T47D (cell line): Measurements from ENCODE around the gene STK38L.

Experiments used
- DNase-seq, 2 experiments: peaks; one replicate each; pipeline versions ENCODE4 v3.0.0 to v3.0.0-alpha.2; 2011 to 2012; ENCODE audit warnings: low read depth in 1 of 2, low spot score in 1 of 2
- JUND ChIP-seq: IDR thresholded peaks from 2 replicates; pipeline ENCODE4 v1.6.1; 2012; ENCODE audit warnings: low read depth
- in situ Hi-C: cut with HindIII; loops from 2 replicates; pipeline ENCODE4 v1.10.0; 2016; ENCODE audit warnings: low sequenced_read_pairs, low pct_unique_long_range_greater_than_20kb

The STK38L gene

DNA sequence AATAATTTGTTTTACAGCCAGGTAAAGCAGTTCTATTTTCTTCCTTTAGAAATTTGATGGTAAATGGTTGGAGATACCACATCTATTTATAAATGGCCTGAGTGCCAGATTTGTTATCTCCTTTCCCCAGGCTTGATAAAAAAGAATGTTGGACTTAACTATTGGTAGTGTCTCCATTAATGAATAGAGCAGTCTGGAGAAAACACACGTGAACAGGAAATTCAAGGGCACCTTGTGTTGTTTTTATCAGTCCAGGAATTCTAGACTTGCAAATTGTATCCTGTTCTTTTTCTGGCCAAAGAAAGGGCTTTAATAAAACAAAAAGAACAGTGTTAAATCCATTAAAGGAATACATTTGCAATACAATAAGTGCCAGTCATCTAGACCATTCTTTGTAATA, 47.8 kb downstream of the STK38L start:
- in situ Hi-C loops = no loop called here
- no peak for DNase-seq
- no peak for TF ChIP-seq JUND

DNA sequence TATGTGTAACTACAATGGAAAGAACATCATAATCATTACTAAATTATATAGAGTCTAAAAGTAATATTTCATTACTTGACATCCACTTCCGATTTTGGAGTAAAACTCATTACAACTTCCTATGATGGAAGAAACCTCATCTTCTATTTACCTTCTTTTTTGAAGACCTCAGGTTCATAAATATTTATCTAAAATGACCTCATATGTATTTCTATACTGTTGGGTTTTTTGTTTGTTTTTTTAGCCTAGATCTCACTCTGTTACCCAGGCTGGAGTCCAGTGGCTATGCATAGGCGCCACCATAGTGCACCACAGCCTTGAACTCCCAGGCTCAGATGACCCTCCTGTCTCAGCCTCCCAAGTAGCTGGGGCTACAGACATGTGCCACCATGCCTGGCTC, 48.6 kb downstream of the STK38L start:
- no peak for TF ChIP-seq JUND
- in situ Hi-C loops = no loop called here
- DNase-seq = no peak

DNA sequence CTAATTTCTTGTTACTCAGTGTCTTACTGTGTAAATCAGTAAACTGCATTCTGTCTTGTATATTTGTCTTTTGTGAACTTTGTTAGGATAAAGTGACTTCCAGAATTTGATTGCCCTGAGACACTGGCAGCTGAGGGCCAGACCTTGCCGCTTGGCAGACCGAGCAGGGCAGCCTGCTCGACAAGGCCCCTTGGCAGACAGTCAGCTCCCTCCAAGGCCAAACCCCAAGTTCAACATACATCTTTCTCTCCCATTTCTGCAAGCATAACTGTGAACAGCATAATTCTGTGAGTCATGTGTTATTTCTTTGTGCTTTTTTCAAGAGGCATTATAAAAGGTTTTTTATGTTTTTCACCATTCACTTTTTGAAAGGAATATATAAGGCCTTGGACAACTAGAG, 49.4 kb downstream of the STK38L start:
- no peak for DNase-seq
- no peak for TF ChIP-seq JUND
- in situ Hi-C loops = no loop called here

DNA sequence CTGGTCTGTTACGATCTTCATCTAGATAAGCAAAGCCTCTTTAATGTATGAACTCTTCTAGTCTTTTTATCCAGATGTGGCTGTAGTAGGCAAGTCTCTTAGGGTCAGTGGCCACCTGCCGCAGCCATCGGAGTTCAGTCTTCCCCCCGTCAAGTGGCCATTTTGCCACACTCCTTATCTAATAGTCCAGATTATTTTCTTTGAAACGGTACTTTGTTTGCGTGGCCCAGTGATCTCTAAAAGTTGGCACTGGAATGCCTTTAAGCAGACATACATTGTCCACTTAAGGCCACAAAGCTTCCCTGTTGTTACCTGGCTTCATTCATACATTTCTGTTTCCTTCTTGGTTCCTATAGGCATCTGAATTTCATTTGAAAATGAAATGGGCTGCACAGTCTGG, 52.6 kb downstream of the STK38L start:
- no peak for DNase-seq
- in situ Hi-C loops = no loop called here
- TF ChIP-seq JUND = no peak

DNA sequence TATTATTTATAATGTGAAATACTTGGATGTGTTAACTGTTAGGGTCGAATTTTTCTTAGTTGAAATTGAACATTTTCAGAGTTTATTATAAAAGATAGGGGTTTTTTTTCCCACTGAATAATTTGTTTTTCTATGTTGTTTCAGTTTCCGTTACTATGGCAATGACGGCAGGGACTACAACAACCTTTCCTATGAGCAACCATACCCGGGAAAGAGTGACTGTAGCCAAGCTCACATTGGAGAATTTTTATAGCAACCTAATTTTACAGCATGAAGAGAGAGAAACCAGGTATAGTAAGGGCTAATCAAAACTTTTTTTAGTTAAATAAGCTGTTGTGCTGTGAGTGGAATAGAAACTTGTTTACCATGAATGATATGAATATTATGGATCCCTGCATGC, 53.5 kb downstream of the STK38L start:
- in situ Hi-C loops = no loop called here
- DNase-seq = no peak
- no peak for TF ChIP-seq JUND

DNA sequence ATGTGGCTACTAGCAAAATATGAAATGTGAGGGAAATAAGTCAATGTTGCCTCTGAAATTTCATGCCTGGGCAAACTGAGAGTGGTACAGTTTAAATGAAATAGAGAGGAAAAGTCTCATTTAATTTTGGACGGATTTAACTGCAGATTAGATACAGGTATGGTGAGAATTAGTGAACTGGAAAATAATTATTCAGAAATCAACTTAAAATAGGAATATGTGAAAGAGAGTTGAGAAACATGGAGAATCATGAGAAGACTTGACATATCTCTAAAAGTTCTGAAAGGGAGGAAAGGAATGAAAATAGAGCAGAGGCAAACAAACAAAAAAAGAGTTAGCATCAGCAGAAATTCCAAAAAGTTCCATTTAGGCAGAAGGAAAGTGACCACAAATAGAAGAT, 55.0 kb downstream of the STK38L start:
- in situ Hi-C loops = no loop called here

DNA sequence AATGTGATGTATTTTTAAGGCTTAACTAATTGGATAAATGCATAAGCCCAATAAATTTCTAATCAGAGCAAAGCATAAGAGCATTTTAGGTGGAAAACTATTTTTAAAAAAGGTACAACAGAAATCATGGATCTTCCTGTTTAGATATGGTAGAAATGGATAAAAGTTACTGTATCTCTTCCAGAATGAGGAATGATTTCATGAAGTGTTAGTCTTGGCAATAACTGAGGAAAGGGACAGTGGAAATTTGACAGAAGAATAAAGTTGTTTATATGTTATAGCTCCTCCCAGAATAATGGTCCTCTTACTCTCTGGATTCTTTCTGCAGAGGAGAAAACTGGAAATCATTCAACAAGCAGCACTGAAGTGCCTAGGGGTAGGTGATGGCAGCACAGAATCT, 56.1 kb downstream of the STK38L start:
- no peak for DNase-seq
- in situ Hi-C loops = no loop called here
- TF ChIP-seq JUND = no peak

More for the DNA sequence above, 55.0 kb downstream of the STK38L start:
- TF ChIP-seq JUND = no peak
- DNase-seq = no peak

DNA sequence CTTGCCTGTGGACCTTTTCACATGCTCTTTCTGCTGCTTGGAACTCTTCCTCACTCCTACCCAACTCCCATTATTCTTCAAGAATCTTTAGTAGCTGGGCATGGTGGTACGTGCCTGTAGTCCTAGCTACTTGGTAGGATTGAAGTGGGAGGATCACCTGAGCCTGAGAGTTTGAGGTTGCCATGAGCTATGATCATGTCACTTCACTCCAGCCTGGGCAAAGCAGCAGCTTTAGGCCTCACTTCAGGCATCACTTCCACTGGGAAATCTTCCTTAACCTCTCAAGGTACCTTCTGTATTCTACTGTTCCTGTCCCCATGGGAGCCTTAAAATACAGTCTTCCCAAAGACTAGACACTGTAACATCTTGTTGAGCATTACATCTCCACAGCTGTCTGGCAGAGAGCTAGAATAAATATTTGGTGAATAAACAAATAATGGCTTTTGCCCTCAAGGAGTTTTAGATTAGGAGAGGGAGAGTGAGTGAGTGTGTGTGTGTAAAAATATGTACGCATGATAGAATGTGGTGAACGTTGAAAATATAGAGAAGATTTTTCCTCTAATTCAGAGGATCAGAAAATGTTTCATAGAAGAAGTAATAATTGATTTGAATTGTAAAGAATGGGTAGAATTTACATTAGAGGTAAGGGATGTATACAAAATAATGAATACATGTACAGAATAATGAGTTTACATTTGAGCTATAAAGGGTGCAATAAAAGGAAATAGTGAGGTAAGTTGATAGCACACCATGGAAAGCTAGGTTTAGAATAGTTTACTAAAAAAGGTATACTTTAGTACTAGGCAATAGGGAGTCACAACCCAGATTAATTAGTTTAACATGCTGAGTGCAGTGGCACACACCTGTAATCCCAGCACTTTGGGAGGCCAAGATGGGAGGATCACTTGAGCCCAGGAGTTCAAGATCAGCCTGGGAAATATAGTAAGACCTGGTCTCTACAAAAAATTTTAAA, 59.3 kb downstream of the STK38L start:
- no peak for TF ChIP-seq JUND
- DNase-seq = peak in 1 of 2 experiments; percentile 45

DNA sequence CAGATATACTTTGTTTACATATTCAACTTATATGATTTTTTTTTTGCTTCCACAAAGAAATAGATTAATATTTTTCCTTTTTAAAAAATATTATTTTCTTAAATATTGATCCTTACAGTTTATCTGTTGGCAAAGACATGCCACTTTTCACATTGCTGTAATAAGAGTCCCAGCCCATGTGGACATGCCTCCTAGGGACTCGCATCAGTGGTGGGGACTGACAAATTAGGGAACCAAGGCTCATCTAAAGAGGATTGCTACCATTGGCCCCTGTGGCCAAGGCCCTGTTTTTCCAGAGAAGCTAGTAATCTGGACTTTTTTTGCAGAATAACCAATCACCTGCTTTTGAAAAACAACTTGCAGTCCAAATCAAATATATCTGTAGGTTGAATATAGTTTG, 60.8 kb downstream of the STK38L start:
- no peak for TF ChIP-seq JUND
- in situ Hi-C loops = no loop called here
- no peak for DNase-seq

More for the DNA sequence above, 59.3 kb downstream of the STK38L start:
- in situ Hi-C loops = no loop called here

DNA sequence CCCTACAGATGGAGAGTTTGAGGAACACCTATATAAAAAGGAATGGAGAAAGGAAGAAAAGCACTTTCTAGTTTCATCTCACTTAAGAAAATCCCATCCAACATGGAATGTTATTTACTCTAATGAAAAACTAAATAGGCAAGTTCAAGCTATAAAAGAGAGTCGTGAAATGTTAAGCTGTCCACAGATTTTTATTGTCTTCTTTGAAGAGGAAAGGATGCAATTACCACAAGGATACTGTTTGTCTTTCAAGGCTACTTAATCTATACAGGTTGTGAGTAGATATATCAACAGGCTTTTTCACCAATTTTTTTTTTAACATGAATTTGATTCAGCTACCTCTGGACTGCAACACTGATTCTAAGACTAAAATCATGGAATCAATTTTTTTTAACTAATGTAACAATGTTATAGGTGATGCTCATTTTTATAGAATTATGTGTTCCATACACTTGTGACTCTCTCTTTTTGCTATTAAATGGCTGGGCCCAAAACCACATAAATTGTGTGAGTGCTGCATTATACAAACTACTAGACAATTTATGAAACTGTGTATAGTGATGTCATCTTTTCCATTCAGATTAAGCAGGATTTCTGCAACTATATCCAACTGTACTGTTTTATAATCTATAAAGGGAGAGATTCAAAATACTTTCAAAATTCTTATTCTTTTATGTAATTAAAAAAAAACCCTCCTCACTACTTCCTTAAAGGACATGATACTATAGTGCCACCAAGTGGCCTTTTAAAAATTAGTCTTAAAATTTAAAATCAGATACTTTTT, 61.8 kb downstream of the STK38L start:
- in situ Hi-C loops = no loop called here
- DNase-seq = peak in 1 of 2 experiments; percentile 44
- TF ChIP-seq JUND = no peak

DNA sequence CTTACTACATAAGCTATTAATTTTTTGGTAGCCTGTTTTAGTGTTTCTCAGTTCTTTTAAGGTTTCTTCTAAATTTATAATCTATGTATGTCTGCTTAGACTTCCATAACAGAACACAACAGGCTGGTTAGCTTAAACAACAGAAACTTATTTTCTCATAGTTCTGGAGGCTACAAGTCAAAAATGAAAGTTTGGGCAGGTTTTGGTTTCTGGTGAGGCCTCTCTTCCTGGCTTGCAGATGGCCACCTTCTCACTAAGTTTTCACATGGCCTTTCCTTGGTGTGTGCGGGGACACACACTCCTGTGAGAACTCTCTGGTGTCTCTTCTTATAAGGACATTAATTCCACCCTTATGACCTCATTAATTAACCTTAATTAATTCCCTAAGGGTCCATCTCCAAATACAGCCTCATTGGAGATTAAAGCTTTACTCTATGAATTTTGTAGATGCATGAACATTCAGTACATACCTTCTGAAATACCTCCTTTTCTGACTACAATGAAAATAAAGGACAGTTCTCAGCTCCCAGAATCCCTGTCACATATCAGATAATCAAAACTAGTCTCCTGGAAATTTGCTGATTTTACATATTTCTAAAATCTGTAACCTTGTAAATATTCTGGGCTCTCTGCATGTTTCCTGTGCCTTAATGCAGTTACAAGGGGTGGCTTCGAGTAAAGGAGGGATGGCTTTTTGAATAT, 65.4 kb downstream of the STK38L start:
- in situ Hi-C loops = no loop called here
- DNase-seq = no peak
- no peak for TF ChIP-seq JUND

DNA sequence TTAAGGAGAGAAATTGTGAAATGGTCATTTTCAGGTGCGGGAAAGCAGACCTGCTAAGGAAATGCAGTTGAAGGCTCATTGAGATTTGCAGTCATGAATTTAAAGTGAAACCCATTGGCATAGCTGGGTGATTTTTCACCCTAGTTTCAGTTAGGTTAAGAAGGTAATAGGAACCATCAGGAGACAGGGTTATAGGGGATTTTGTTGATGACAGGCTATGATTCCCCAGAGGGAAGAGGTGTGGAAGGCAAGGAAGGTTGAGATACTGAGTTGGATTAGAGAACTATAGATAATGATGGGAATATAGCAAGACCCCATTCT, 65.9 kb downstream of the STK38L start:
- TF ChIP-seq JUND = no peak
- in situ Hi-C loops = no loop called here
- DNase-seq = no peak
